Effector memory CD4-positive, alpha-beta T cell (primary cell): ENCODE data around the gene DHRS12.

Experiments
- DNase-seq, 3 donors: peaks; one replicate each; pipeline ENCODE4 v3.0.0-alpha.2; 2020
- H3K27ac ChIP-seq: 2 replicates; pipeline ENCODE4 v1.7.0; 2013; ENCODE audit warnings: mild to moderate bottlenecking, low read length, moderate library complexity; ENCODE audit not compliant: insufficient read depth, poor library complexity, severe bottlenecking
- H3K27me3 ChIP-seq: replicated peaks from 2 replicates; pipeline ENCODE4 v1.7.0; 2013; ENCODE audit warnings: mild to moderate bottlenecking, low read length; ENCODE audit not compliant: insufficient read depth, control insufficient read depth, poor library complexity, severe bottlenecking
- H3K36me3 ChIP-seq: 2 replicates; pipeline ENCODE4 v1.7.0; 2013; ENCODE audit warnings: mild to moderate bottlenecking, low read length, moderate library complexity; ENCODE audit not compliant: control insufficient read depth, insufficient read depth
- H3K4me1 ChIP-seq: 2 replicates; pipeline ENCODE4 v1.7.0; 2013; ENCODE audit warnings: low read length, mild to moderate bottlenecking; ENCODE audit not compliant: control insufficient read depth, insufficient read depth, poor library complexity, severe bottlenecking
- H3K4me3 ChIP-seq: 2 replicates; pipeline ENCODE4 v1.7.0; 2013; ENCODE audit warnings: low read length, low read depth, mild to moderate bottlenecking; ENCODE audit not compliant: insufficient read depth, poor library complexity, severe bottlenecking
- H3K9me3 ChIP-seq: 2 replicates; pipeline ENCODE4 v1.7.0; 2013; ENCODE audit warnings: mild to moderate bottlenecking, low read length, moderate library complexity; ENCODE audit not compliant: control insufficient read depth

The DHRS12 gene

GRCh38 chr13:51840917-51841316 is 37.0 kb upstream of the DHRS12 start:
- Histone ChIP-seq H3K9me3 (no peaks in the 10 kb centered on the region), H3K36me3 (no peaks in the 10 kb centered on the region), H3K4me1 (peaks cover 7% of the 10 kb centered on the region), H3K4me3 (no peak overlapping the region), H3K27me3 (no peaks in the 10 kb centered on the region), H3K27ac (no peak overlapping the region)
- no peak for DNase-seq

GRCh38 chr13:51839711-51840540 is 36.0 kb upstream of the DHRS12 start:
- Histone ChIP-seq H3K27ac (no peak overlapping the region), H3K9me3 (no peaks in the 10 kb centered on the region), H3K4me3 (no peak overlapping the region), H3K27me3 (no peaks in the 10 kb centered on the region), H3K4me1 (peaks cover 2% of the 10 kb centered on the region), H3K36me3 (no peaks in the 10 kb centered on the region)
- no peak for DNase-seq

- no peaks in the 10 kb centered on the region for H3K27me3 ChIP-seq
- no peaks in the 10 kb centered on the region for H3K4me1 ChIP-seq
- H3K36me3 ChIP-seq = no peaks in the 10 kb centered on the region
- no peak for DNase-seq
- no peak overlapping the region for H3K4me3 ChIP-seq
- H3K9me3 ChIP-seq = no peaks in the 10 kb centered on the region
- no peak overlapping the region for H3K27ac ChIP-seq
Observed at GRCh38 chr13:51838240-51838846, 34.4 kb upstream of the DHRS12 start.

- Histone ChIP-seq H3K4me1 (peaks cover 6% of the 10 kb centered on the region), H3K36me3 (no peaks in the 10 kb centered on the region), H3K9me3 (no peaks in the 10 kb centered on the region), H3K27me3 (no peaks in the 10 kb centered on the region), H3K27ac (no peak overlapping the region), H3K4me3 (no peak overlapping the region)
- no peak for DNase-seq
Observed at GRCh38 chr13:51837016-51837415, 33.1 kb upstream of the DHRS12 start.

- Histone ChIP-seq H3K27me3 (no peaks in the 10 kb centered on the region), H3K4me1 (peaks cover 7% of the 10 kb centered on the region), H3K9me3 (no peaks in the 10 kb centered on the region), H3K36me3 (no peaks in the 10 kb centered on the region), H3K4me3 (no peak overlapping the region), H3K27ac (no peak overlapping the region)
- no peak for DNase-seq
Observed at GRCh38 chr13:51834581-51835171, 30.7 kb upstream of the DHRS12 start.

GRCh38 chr13:51833980-51834379 is 30.0 kb upstream of the DHRS12 start:
- H3K27ac ChIP-seq = no peak overlapping the region
- peaks cover 7% of the 10 kb centered on the region for H3K4me1 ChIP-seq
- no peak overlapping the region for H3K4me3 ChIP-seq
- no peaks in the 10 kb centered on the region for H3K27me3 ChIP-seq
- DNase-seq = no peak
- H3K9me3 ChIP-seq = no peaks in the 10 kb centered on the region
- no peaks in the 10 kb centered on the region for H3K36me3 ChIP-seq

- Histone ChIP-seq H3K9me3 (no peaks in the 10 kb centered on the region), H3K36me3 (no peaks in the 10 kb centered on the region), H3K27ac (no peak overlapping the region), H3K4me3 (no peak overlapping the region), H3K27me3 (no peaks in the 10 kb centered on the region), H3K4me1 (peaks cover 10% of the 10 kb centered on the region)
- peak; percentile 19 to 44 (median 35) for DNase-seq
Observed at GRCh38 chr13:51832471-51833152, 28.6 kb upstream of the DHRS12 start.

GRCh38 chr13:51831519-51831918 is 27.6 kb upstream of the DHRS12 start:
- no peak for DNase-seq
- Histone ChIP-seq H3K27ac (no peak overlapping the region), H3K27me3 (no peaks in the 10 kb centered on the region), H3K4me3 (no peak overlapping the region), H3K9me3 (no peaks in the 10 kb centered on the region), H3K4me1 (peaks cover 21% of the 10 kb centered on the region), H3K36me3 (no peaks in the 10 kb centered on the region)

GRCh38 chr13:51829568-51829899 is 25.6 kb upstream of the DHRS12 start:
- Histone ChIP-seq H3K27ac (no peak overlapping the region), H3K4me1 (peaks cover 37% of the 10 kb centered on the region), H3K4me3 (no peak overlapping the region), H3K9me3 (no peaks in the 10 kb centered on the region), H3K27me3 (no peaks in the 10 kb centered on the region), H3K36me3 (no peaks in the 10 kb centered on the region)
- no peak for DNase-seq
